ENCODE measurements around the gene KCNIP3. TPM values are rescaled to one million over a fixed set of nuclear protein-coding genes. Genes with fewer than 3 reads are reported as not detected.

The KCNIP3 gene
- total RNA-seq, 4 donors from 2014 or later, result 0.15 to 7.4 (median 2.3) TPM

GRCh38 chr2:95332036-95332435 is 34.9 kb downstream of the KCNIP3 start:
- Histone ChIP-seq H3K4me3 (no peak overlapping the region), H3K27ac (no peak overlapping the region), H3K4me1 (peaks cover 0 to 19% (median 0%) of the 10 kb centered on the region in 3 donors), H3K36me3 (no peaks in the 10 kb centered on the region), H3K9me3 (no peaks in the 10 kb centered on the region), H3K27me3 (peaks cover 0 to 5% (median 0%) of the 10 kb centered on the region in 4 donors)
- no peak for TF ChIP-seq POLR2A (IDR thresholded peaks at IDR 0.05)
- DNase-seq, result no peak
- intact Hi-C loops (cut with DNase I), result no loop called here
- 91 to 94% methylated on average over 6 to 8 of the region's 8 CpGs for WGBS, 2 donors

DNA sequence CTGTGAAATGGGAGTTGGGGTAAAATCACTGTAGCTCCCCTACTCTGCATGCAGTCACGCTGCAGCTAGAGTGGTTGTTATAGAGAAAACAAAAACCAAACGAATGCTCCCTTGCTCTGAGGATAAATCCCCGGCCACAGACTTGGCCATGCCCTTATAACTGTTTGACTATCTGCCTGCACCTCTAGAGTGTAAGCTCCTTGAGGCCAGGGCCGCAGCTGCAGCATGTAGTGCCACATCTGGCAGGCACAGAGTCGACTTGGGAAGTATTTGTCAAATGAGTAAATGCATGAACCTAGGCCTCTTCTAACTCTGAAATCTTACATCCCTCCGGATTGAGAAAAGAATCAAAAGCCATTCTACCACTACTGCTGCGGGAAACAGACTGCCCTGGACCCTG is 35.9 kb downstream of the KCNIP3 start:
- Histone ChIP-seq H3K4me3 (no peak overlapping the region), H3K4me1 (peaks cover 0 to 19% (median 0%) of the 10 kb centered on the region in 3 donors), H3K9me3 (no peaks in the 10 kb centered on the region), H3K27me3 (peaks cover 0 to 11% (median 0%) of the 10 kb centered on the region in 4 donors), H3K36me3 (no peaks in the 10 kb centered on the region), H3K27ac (no peak overlapping the region)
- WGBS, 2 donors, result 81 to 83% methylated on average over 6 to 7 of the region's 7 CpGs
- intact Hi-C loops (cut with DNase I), result no loop called here
- no peak for DNase-seq
- TF ChIP-seq POLR2A (IDR thresholded peaks at IDR 0.05) (no peak), CTCF (IDR thresholded peaks at IDR 0.05) (no peak)

DNA sequence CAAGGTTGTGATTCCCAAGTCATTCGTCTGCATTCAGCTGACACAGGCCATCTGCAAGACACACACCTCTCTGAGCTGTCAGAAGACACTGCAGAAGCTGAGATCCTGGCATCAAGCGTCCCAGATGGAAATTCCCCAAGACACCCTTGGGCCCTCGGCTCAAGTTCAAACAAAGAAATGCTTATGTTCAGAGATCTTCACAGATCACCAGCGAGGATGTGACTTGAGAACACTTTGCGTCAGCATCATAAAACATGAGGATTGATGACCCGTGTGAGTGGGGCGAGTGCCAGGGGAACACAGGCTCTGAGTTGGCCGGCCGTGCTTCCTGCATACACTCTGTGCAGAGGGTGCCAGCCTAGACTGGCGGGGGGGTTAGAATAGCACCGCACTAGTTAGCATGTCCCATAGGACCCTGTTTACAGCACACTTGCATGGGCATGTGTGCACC is 36.8 kb downstream of the KCNIP3 start:
- 12 to 61% methylated on average over 6 to 7 of the region's 11 CpGs for WGBS, 2 donors
- DNase-seq, result no peak
- no peak for TF ChIP-seq POLR2A (IDR thresholded peaks at IDR 0.05)
- no peak for TF ChIP-seq CTCF (IDR thresholded peaks at IDR 0.05)
- Histone ChIP-seq H3K4me3 (no peak overlapping the region), H3K27me3 (peaks cover 0 to 16% (median 0%) of the 10 kb centered on the region in 4 donors), H3K4me1 (peaks cover 0 to 19% (median 0%) of the 10 kb centered on the region in 3 donors), H3K36me3 (no peaks in the 10 kb centered on the region), H3K9me3 (no peaks in the 10 kb centered on the region), H3K27ac (no peak overlapping the region)
- intact Hi-C loops (cut with DNase I), result no loop called here

DNA sequence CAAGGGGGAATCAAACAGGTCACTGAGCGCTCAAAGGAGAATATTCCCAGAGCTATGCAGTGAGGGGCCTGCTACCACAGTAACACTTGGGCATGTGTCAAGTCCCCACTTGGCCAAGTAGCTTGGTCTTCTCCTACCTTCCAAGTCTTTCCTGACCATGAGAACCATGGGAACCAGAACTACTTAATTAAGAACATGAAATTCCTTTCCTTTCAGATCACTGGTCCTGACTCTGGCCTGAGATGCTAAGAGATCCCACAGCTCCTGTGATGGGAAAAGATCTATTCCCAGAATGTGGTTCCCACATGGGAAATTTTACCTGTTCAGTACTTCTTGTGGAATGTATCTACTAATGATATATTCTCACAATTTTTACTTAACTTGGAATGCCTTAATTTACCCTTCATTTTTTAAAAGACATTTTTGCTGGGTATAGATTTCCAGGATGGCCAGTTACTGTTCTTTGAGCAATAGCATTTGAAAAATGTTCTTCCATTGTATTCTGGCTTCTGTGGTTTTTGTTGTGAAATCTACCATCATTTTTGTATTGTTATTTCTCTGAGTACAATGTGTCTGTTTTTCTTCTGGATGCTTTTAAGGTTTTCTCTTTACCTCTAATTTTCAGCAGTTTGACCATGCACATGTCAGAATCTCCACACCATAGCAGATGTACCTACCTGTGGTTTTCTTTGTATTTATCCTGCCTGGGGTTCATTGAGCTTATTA is 37.9 kb downstream of the KCNIP3 start:
- TF ChIP-seq CTCF (IDR thresholded peaks at IDR 0.05) (no peak), POLR2A (IDR thresholded peaks at IDR 0.05) (no peak)
- no peaks in the 10 kb centered on the region for H3K36me3 ChIP-seq
- intact Hi-C loops (cut with DNase I), result no loop called here
- 100% methylated on average over 1 of the region's 1 CpG for WGBS, 2 donors
- H3K9me3 ChIP-seq, result no peaks in the 10 kb centered on the region
- H3K4me1 ChIP-seq, result peaks cover 0 to 19% (median 0%) of the 10 kb centered on the region in 3 donors
- no peak for DNase-seq
- H3K27me3 ChIP-seq, result peaks cover 0 to 22% (median 0%) of the 10 kb centered on the region in 4 donors
- no peak overlapping the region for H3K4me3 ChIP-seq
- no peak overlapping the region for H3K27ac ChIP-seq

- no peaks in the 10 kb centered on the region for H3K9me3 ChIP-seq
- no peak overlapping the region for H3K4me3 ChIP-seq
- TF ChIP-seq POLR2A (IDR thresholded peaks at IDR 0.05) (no peak), CTCF (IDR thresholded peaks at IDR 0.05) (no peak)
- H3K36me3 ChIP-seq, result no peaks in the 10 kb centered on the region
- H3K4me1 ChIP-seq, result peaks cover 0 to 15% (median 0%) of the 10 kb centered on the region in 3 donors
- 44 to 50% methylated on average over 2 of the region's 2 CpGs for WGBS, 2 donors
- intact Hi-C loops (cut with DNase I), result no loop called here
- H3K27me3 ChIP-seq, result peaks cover 0 to 34% (median 0%) of the 10 kb centered on the region in 4 donors
- no peak for DNase-seq
- H3K27ac ChIP-seq, result no peak overlapping the region
Observed at GRCh38 chr2:95336406-95336805, 39.3 kb downstream of the KCNIP3 start.

Data from esophagus squamous epithelium (tissue), 5 donors.